Erythroblast (primary cell): Measurements from ENCODE around the gene IFNA1.

Source experiments
- GATA1 ChIP-seq: IDR thresholded peaks from 2 replicates; pipeline ENCODE4 v1.6.1; 2011; ENCODE audit warnings: low read depth, mild to moderate bottlenecking, control low read depth, low read length, moderate library complexity
- POLR2A ChIP-seq: IDR thresholded peaks from 2 replicates; pipeline ENCODE4 v1.6.1; 2011; ENCODE audit warnings: mild to moderate bottlenecking, low read length

DNA sequence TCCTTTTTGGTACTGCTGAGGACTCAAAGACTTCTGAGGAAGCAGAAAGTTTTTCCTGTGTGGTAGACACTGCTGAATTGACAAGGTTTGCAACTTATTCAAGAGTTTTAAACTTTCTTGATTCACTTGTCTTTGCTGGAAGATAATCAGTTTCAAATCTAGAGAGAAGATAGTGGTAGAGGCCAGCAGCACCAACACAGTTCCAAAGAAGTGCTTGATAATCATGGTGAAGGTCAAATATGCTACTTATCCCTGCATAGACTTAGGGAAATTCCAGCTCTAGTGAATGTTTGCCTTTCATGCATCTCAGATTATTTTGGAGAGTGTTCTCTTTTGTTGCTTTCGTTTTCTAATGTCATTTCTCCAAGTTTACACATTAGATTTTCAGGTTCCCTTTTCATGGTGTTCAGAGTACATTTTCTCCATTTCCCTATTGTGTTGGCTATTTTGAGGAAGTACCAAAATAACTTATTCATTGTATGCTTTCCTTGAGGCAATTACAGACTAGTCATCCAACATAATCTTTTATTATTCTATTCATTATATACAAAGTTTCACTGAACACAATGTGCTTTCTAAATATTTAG lies 41.3 kb downstream of the IFNA1 start:
- no peak for TF ChIP-seq POLR2A
- TF ChIP-seq GATA1: no peak
